ENCODE results near the gene PCBP3. TPM values are rescaled to one million over a fixed set of nuclear protein-coding genes. Genes with fewer than 3 reads are reported as not detected.

Gene PCBP3
- total RNA-seq, 1 experiment from 2014 or later = 10.9 TPM

DNA sequence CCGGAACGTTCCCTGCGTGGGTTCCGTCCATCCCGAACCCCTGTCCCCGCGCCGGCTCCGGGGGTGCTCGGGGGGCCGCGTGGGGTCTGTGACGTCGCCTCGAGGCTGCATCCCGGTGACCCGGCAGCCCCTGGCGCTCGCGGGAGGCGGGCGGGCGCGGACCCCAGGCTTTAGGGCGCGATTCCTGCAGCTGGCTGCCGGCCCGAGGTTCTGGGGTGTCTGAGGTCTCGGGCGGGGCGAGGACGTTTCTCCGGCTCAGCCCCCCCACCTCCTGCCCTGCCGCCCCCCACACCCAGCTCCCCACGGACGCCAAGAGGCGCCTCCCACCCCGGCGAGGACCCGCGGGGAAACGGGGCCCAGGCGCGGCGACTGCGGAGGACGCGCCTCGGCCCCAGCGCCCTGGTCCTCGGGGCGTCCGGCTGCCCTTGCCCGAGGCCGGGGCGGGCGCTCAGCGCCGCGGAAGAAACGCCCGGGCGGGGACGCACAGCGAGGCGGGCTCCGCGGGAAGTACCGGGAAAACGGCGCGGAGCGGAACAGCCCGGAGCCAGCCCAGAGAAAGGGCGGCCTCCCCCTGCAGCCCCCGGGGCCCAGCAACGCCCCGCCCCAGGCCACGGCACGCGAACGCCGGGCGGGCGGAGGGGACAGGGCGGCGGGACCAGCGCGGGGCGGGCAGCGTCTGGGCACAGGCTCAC lies 1.3 kb upstream of the PCBP3 start:
- no peak overlapping the region for H3K56ac ChIP-seq (ENCODE audit: insufficient read length, low read depth, low read length)
- no peak overlapping the region for H2BK12ac ChIP-seq (ENCODE audit: insufficient read length, low read depth, low read length)
- H3K14ac ChIP-seq (ENCODE audit: insufficient read depth, low read length) = no peak overlapping the region
- no peaks in the 10 kb centered on the region for H3K9me3 ChIP-seq (ENCODE audit: control insufficient read depth, low read depth, low read length)
- no peaks in the 10 kb centered on the region; a peak in 1 of 7 replicates for H3K36me3 Mint-ChIP-seq (ENCODE audit: insufficient read depth in 1 of 3, low read depth in 3 of 3)
- H3K23me2 ChIP-seq (ENCODE audit: insufficient read length, low read depth, low read length, poor library complexity, severe bottlenecking) = peaks cover 7% of the 10 kb centered on the region
- H3K79me1 ChIP-seq (ENCODE audit: insufficient read depth, low read depth, low read length, poor library complexity, severe bottlenecking) = no peaks in the 10 kb centered on the region
- no CpG with 5 or more reads among the region's 91 CpGs for whole genome bisulfite sequencing (ENCODE audit: extremely low coverage, insufficient read length, low lambda C conversion rate)
- no peak for TF ChIP-seq CTCF (conservative IDR thresholded peaks at IDR 0.05)
- no peak overlapping the region for H2BK5ac ChIP-seq (ENCODE audit: insufficient read length, low read length)
- H3K4ac ChIP-seq (ENCODE audit: low read depth, low read length) = no peak overlapping the region
- peaks cover 5% of the 10 kb centered on the region; the same call in 1 of the 2 replicates for H3K27me3 ChIP-seq (ENCODE audit: insufficient read depth, low read length)
- no peak overlapping the region for H2AK5ac ChIP-seq (ENCODE audit: insufficient read length, low read length)
- no peak overlapping the region for H4K8ac ChIP-seq (replicated peaks; ENCODE audit: insufficient read length, low read depth, low read length)
- no peak overlapping the region for H3K23ac ChIP-seq (ENCODE audit: insufficient read length, low read depth, low read length)
- H2AFZ ChIP-seq (ENCODE audit: low read length) = no peak overlapping the region
- H2BK120ac ChIP-seq (ENCODE audit: low read depth, low read length, poor library complexity, severe bottlenecking) = no peak overlapping the region
- DNase-seq = no peak
- H2BK20ac ChIP-seq (ENCODE audit: low read depth, low read length, poor library complexity, severe bottlenecking) = no peak overlapping the region
- H3K4me2 ChIP-seq (ENCODE audit: insufficient read depth, insufficient read length, low read length) = peak overlapping the region; percentile 0
- no peak overlapping the region for H4K91ac ChIP-seq (ENCODE audit: insufficient read length, low read depth, low read length)
- peaks cover 31 to 32% of the 10 kb centered on the region in 2 experiments for H3K4me1 Mint-ChIP-seq
- no peak overlapping the region for H3K9ac ChIP-seq (ENCODE audit: extremely low read depth, insufficient read length, low read length)
- no peak overlapping the region for H3K18ac ChIP-seq (ENCODE audit: insufficient read length, low read depth, low read length)
- H2BK15ac ChIP-seq (ENCODE audit: low read depth, low read length) = no peak overlapping the region
- H4K5ac ChIP-seq (ENCODE audit: insufficient read length, low read depth, low read length) = no peak overlapping the region
- no peaks in the 10 kb centered on the region for H4K20me1 ChIP-seq (ENCODE audit: control insufficient read depth, insufficient read depth, insufficient read length)
- peak overlapping the region; percentile 41 to 63; a peak in 3 of 5 replicates for H3K4me3 Mint-ChIP-seq
- no peaks in the 10 kb centered on the region for H3K79me2 ChIP-seq (ENCODE audit: insufficient read depth, low read length)
- no peak overlapping the region for H3K27ac ChIP-seq (ENCODE audit: insufficient read length, low read depth, low read length)
- no peaks in the 10 kb centered on the region for H3K4me1 ChIP-seq (ENCODE audit: insufficient read depth, low read length)
- peaks cover 24% of the 10 kb centered on the region for H3K27me3 Mint-ChIP-seq (ENCODE audit: low read depth)
- no peaks in the 10 kb centered on the region for H3K9me3 Mint-ChIP-seq
- no peak overlapping the region for H3K27ac Mint-ChIP-seq
- no peak overlapping the region for H3T11ph ChIP-seq (ENCODE audit: low read length)
